HG03571 (cell line): ENCODE measurements around the gene RNF121.
"Not testable (repeated sequence)": the region's sequence is repeated elsewhere in the genome, so short reads cannot be mapped to it uniquely, and the experiment has no call there.

Experiments
- ATAC-seq: cut with Tn5 transposase; IDR thresholded peaks from one replicate; pipeline ENCODE4 v1.9.1; 2021; ENCODE audit not compliant: unreplicated experiment

RNF121 gene

DNA sequence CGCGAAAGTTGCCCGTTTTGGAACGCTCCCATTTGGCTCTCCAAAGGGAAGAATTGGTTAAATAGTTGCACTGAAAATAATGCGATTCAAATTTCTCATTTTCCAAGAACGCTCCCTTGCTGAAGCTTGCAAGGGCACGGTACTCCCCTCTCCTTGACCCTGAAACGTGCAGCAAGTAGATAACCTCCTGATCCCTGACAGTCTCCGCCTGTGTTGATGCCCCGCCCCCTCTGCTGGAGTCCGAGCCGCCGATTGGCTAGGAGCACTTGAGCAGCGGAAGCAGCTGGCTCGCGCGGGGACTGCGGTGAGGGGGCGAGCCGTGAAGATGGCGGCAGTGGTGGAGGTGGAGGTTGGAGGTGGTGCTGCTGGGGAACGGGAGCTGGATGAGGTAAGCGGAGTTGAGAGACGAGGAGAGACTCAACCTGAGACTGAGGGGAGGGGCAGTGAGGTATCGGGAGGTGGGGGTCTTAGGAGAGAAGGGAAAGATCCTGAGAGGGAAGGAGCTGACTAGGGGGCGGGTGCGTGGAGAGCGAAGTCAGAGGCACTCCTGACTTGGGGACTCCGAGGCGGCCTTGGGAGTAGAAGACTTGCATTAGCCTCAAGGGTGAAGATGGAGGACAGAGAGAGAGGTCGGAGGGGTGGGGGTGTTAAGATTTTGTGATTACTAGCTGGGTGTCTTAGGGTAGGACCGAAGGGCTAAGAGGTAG, at the start of gene RNF121:
Gene RNF121, plus strand, starts transcription at position 310 of the 707 bp plus-strand sequence. Its CDS starts 16 bp downstream, at position 326.
- ATAC-seq, result peak; percentile 79

DNA sequence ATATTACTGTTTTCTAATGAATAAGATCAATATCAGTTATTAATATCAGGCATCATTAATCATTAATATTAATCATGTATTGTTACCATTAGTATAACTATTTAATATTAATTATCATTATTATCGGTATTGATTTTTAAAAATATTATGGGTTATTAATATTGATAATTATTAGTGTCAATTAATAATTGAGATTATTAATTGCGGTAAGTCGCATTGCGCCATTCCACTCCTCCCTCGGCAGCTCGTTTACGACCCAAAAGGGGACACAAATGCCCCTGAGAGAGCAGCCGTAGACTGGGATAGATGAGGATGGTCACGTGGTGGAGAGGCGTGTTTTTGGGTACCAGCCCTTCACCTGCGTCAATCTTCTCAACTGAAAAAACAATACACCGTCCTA, 43.0 kb upstream of the RNF121 start:
- not testable (repeated sequence) for ATAC-seq

DNA sequence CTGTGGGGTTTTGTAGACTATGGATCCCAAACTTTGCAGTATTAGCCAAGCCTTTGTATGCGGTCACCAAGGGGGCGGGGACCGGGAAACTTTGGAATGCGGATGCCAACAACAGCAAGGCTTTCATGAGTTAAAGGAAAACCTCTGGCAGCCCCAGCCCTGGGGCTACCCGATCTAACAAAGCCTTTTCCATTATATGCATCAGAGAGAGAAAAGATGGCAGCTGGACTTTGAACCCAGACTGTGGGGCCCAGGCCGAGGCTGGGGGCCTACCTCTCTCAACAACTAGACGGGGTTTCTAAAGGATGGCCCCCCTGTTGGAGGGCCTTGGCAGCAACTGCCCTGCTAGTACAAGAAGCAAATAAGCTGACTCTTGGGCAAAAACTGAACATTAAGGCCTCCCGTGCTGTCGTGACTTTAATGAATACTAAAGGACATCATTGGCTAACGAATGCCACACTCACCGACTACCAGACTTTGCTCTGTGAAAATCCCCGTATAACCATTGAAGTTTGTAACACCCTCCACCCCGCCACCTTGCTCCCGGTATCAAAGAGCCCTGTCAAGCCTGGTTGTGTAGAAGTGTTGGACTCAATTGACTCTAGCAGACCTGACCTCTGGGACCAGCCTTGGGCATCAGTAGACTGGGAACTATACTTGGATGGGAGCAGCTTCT, 40.4 kb upstream of the RNF121 start:
- ATAC-seq, result not testable (repeated sequence)

DNA sequence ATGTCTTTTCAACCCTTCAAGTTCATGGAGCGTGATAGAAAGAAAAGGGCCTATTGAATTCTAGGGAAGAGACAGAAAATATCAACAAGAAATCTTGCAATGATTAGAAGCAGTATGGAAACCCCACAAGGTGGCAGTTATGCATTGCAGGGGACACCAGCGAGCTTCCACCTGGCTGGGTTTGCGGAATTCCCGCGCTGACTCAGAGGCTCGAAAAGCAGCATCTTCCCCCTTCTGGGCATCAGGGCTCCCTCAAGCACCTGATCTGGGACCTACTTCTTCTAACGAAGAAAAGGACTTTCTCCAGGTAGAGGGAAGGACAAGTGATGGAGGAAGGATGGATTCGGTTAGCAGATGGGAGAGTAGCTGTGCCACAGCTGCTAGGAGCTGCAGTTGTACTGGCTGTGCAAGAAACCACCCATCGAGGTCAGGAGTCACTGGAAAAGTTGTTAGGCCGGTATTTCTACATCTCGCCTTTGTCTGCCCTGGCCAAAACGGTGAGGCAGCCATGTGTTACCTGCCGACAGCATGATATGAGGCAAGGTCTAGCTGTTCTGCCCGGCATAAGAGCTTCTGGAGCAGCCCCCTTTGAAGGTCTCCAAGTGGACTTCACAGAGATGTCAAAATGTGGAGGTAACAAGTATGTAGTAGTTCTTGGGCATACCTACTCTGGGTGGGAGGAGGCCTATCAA, 39.5 kb upstream of the RNF121 start:
- not testable (repeated sequence) for ATAC-seq

DNA sequence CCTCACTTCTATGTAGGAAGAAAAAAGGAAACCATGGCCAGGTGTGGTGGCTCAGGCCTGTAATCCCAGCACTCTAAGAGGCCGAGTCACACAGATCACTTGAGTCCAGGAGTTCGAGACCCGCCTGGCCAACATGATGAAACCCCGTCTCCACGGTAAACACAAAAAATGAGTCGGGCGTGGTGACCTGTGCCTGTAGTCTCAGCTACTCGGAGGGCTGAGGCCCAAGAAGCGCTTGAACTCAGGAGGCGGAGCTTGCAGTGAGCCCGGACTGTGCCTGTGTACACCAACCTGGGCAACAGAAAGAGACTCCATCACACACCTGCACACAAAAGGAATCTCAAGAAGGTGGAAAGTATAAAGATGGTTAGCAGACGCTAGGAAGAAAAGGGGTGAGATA, 32.9 kb upstream of the RNF121 start:
- ATAC-seq, result no peak

DNA sequence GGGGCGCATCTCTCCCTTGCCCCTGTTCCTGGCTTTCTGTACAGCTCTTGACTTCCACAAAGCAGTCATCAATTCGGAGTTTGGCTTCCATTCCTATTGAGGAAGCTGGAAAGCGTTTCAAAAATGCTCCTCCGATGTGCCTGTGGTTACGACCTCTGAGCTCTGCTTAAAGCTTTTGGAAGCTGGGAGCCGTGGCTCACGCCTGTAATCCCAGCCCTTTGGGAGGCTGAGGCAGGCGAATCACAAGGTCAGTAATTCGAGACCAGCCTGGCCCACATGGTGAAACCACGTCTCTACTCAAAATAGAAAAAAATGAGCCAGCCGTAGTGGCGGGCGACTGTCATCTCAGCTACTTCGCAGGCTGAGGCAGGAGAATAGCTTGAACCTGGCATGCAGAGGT, 27.7 kb upstream of the RNF121 start:
- not testable (repeated sequence) for ATAC-seq

DNA sequence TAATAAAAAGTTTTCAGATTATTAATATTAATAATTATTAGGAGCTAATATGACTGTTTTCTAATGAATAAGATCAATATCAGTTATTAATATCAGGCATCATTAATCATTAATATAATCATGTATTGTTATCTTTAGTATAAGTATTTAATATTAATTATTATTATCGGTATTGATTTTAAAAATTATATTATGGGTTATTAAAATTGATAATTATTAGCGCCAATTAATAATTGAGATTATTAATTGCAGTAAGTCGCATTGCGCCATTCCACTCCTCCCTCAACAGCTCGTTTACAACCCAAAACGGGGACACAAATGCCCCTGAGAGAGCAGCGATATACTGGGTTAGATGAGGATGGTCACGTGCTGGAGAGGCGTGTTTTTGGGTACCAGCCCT, 20.6 kb upstream of the RNF121 start:
- ATAC-seq, result no peak

DNA sequence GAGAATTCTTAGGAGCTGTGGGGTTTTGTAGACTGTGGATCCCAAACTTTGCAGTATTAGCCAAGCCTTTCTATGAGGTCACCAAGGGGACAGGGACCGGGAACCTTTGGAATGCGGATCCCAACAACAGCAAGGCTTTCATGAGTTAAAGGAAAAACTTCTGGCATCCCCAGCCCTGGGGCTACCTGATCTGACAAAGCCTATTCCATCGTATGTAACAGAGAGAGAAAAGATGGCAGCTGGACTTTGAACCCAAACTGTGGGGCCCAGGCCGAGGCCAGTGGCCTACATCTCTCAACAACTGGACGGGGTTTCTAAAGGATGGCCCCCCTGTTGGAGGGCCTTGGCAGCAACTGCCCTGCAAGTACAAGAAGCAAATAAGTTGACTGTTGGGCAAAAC, 18.1 kb upstream of the RNF121 start:
- not testable (repeated sequence) for ATAC-seq

DNA sequence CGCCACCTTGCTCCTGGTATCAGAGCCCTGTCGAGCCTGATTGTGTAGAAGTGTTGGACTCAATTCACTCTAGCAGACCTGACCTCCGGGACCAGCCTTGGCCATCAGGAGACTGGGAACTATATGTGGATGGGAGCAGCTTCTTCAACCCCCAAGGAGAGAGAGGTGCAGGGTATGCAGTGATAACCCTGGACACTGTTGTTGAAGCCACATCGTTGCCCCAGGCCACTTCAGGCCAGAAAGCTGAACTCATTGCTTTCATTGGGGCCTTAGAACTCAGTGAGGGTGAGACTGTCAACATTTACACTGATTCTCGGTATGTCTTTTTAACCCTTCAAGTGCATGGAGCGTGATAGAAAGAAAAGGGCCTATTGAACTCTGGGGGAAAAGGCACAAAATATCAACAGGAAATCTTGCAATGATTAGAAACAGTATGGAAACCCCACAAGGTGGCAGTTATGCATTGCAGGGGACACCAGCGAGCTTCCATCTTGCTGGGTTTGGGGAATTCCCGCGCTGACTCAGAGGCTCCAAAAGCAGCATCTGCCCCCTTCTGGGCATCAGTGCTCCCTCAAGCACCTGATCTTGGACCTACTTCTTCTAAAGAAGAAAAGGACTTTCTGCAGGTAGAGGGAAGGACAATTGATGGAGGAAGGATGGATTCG, 17.4 kb upstream of the RNF121 start:
- not testable (repeated sequence) for ATAC-seq

DNA sequence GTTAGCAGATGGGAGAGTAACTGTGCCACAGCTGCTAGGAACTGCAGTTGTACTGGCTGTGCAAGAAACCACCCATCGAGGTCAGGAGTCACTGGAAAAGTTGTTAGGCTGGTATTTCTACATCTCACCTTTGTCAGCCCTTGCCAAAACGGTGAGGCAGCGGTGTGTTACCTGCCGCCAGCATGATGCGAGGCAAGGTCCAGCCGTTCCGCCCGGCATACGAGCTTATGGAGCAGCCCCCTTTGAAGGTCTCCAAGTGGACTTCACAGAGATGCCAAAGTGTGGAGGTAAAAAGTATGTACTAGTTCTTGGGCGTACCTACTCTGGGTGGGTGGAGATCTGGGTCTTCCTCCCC, 16.9 kb upstream of the RNF121 start:
- ATAC-seq, result not testable (repeated sequence)

DNA sequence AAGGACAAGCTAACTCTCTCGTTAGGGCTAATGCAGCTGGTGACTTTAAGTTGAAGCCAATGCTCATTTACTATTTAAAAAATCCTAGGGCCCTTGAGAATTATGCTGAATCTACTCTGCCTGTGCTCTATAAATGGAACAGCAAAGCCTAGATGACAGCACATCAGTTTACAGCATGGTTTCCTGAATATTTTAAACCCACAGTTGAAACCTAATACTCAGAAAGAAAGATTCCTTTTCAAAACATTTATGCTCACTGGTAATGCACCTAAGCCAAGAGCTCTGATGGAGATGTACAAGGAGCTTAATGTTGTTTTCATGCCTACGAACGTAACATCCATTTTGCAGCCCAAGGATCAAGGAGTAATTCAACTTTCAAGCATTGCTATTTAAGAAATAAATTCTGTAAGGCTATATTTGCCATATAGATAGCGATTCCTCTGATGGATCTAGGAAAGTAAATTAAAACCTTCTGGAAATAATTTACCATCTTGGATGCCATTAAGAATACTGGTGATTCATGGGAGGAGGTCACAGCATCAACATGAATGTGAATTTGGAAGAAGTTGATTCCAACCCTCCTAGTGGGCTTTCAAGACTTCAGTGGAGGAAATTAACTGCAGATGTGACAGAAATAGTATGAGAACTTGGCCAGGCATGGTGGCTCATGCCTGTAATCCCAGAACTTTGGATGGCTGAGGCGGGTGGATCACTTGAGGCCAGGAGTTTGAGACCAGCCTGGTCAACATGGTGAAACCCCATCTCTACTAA, 14.9 kb upstream of the RNF121 start:
- ATAC-seq, result no peak

DNA sequence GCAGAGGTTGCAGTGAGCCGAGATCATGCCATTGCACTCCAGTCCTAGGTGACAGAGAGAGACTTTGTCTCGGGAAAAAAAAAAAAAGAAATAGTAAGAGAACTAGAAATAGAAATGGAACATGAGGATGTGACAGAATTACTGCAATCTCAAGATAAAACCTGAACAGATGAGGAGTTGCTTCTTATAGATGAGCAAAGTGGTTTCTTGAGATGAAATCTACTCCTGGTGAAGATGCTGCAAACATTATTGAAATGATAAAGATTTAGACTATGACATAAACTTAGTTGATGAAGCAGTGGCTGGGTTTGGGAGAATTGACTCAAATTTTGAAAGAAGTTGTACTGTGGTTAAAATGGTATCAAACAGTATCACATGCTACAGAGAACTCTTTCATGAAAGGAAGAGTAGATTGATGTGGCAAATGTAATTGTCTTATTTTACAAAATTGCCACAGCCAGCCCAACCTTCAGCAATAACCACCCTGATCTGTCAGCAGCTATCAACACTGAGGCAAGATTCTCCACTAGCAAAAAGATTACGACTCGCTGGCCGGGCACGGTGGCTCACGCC, 14.1 kb upstream of the RNF121 start:
- no peak for ATAC-seq

DNA sequence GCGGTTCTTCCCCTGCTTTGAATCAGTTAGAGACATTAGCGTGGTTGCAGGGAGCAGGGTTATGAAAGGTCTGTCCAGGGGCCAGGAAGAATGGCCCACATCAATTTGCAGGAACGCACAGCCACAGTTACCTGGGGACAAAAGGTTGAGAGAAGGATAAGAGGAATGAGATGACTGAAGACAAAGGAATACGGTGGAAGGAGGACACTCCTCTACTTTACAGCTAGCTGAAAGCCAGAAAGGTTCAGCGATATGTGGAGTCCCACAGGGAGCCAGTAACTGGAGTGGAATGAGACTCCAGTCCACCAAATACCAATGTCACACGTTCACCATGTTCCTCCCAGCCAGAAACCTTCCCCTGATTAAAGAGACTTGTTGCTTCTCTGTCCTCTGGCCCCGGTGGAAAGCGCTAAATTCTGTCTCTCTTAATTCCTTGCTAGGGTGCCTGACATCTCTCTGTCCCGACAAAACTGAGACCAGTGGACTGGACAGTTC, 11.2 kb upstream of the RNF121 start:
- ATAC-seq, result no peak

DNA sequence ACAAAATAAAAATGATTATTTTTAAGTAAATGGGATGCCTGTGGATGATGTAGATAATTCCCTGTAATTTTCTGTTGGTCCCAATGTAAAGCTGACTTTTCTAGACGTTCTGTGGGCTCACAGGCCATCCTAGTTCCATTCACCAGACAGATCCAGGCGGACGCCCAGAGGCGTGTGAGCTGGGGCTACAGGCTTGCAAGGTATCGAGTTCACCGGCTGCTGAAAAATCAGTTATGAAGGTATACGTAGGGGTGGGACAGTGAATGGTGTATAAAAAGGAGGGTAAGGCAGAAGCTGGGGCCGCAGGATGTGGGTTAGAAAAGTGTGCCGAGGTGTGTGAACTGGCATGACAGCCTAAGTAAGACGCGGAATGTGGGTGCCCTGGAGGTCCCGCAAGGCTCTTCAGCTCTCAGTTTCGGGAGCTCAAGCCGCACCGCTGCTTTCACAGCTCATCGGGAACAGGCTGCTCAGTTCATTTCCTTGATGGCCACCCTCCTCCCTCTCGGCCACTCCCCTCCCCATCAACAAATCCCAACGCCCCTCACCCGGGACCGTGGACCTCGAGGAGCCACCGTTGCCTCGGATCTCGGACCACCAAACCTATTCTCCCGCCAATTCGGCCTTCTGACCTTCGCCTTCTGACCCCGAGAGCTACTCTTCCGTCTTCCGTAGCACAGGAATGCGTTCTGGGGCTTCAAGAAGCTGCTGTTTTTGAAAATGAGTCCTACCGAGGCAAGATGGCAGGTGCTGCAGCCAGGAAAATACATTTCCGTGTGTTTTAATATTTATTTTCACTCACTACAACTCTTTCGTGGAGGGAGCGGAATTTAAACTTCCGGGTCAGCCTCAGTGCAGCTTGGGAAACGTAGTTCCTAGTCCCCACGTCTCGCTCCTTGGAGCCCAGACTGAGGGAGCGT, 768 bp upstream of the RNF121 start, which contains the start of gene XNDC1N:
Gene XNDC1N, minus strand, starts transcription at position 775 of the 917 bp plus-strand sequence. CDS start 5,241 bp downstream, outside the sequence.
- ATAC-seq, result peak; percentile 55

DNA sequence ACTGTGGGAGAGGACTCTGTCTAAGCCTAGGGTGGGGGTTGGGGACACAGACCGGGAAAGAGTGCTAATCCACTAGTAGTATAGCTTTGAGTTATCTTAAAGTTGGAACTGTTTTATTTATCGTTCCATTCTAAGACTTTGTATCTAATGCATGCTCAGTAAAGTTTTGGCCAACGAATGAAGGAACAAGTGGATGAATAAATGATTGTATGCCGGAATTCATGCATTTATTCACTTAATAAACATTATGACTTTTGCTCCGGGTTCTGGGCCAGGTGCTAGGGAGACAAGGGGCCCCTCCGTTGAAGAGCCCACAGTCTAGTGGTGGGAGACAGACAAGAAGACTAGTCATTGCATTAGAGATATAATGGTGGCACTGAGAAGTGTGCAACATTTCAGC, 645 bp downstream of the RNF121 start:
- ATAC-seq, result no peak

DNA sequence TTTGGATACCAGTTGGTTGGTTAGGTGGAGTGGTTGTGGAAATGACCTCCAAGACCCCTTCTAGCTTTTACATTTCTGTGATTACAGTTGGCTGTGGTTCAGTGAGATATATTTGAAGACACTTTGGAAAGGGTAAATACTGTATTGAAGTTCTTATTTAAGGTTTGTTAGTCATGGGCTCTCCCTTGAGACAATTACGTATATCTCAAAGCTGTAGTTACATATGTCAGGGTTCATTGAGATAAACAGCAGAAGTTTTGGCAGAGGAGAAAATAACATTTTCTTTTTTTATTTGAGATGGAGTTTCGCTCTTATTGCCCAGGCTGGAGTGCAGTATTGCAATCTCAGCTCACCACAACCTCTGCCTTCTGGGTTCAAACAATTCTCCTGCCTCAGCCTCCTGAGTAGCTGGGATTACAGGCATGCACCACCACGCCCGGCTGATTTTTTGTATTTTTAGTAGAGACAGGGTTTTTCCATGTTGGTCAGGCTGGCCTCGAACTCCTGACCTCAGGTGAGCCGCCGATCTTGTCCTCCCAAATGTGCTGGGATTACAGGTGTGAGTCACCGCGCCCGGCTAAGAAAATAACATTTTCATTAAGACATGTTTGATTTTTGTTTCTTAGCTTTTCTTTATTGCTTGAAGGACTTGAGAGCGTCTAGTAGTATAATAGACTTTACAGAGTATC, 1.9 kb downstream of the RNF121 start:
- no peak for ATAC-seq

DNA sequence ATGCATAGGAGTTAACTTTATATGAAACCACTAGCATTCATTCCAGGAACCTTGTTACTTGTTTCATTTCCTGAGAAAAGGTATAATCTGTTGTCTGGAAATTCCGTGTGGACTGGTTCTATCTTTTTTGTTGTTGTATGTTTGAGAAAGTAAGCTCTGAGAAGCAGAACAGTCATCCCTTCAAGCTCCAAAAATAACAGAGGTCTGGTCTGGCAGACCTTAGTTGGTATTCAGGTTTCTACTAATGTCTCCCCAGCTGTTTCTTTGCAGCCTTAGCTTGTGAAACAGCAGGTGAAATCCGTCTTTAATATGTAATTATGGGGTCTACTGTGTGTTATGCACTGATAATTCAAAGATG, 2.4 kb downstream of the RNF121 start:
- ATAC-seq, result no peak

DNA sequence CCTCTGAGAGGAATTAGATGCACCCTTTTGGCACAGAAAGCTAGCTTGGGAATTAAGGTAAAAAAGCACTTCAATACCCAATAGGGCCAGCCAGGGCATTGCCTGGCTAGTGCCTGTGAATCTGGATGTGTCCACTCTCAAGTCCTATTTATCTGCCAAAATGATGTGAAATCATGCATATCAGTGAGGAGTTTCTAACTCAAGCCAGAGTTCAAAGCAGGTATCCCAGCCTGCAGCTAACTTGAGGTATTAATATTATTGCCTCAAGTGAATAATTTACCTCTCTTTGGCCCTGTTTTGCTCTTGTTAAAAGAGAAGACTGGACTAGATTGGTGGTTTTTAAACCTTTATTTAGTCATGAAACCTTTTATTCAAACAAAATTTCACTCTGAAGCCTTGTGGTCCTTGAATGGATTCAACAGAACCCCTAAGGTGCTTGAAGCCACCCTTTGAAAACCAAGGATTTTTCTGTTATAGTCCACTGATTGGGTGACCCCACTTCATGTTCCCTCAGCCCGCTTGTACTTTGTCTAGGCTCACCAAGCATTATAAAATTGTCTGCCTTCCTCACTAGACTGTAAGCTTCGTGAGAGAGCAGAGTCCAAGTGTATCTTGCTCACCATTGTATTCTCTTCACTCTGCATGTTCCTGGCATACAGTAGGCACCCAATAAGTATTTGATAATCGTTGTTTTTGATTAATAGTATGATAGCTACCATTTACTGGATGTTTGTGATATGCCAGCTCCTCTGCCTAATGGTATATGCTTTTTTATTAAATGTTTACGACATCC, 4.5 kb downstream of the RNF121 start:
- ATAC-seq, result no peak
